SU-DHL-6 (cell line): ENCODE measurements around the gene ASTE1.

Source experiments
- H2AFZ ChIP-seq: fragments of 200-600 bp; sonication (generic); 2 replicates; pipeline ENCODE4 v1.6.1; 2014; ENCODE audit warnings: low read depth, mild to moderate bottlenecking, moderate library complexity, mixed read lengths, antibody characterized with exemption, low read length; ENCODE audit not compliant: severe bottlenecking
- H3F3A ChIP-seq: fragments of 200-600 bp; shearing (Covaris generic); 2 replicates; pipeline ENCODE4 v1.6.0; 2016; ENCODE audit warnings: antibody characterized with exemption, mild to moderate bottlenecking; ENCODE audit not compliant: insufficient read depth
- H3K27ac ChIP-seq: fragments of 200-600 bp; sonication (generic); 2 replicates; pipeline ENCODE4 v1.5.1; 2016; ENCODE audit warnings: low read depth, mild to moderate bottlenecking, low read length, moderate library complexity, mixed read lengths
- H3K27me3 ChIP-seq: fragments of 200-600 bp; sonication (generic), shearing (Covaris generic); 2 replicates; pipeline ENCODE4 v1.6.0; 2014; ENCODE audit warnings: mild to moderate bottlenecking, low read length
- H3K36me3 ChIP-seq: fragments of 200-600 bp; sonication (generic); 2 replicates; pipeline ENCODE4 v1.6.1; 2014; ENCODE audit warnings: mild to moderate bottlenecking, low read length, mixed read lengths
- H3K4me2 ChIP-seq: fragments of 300-600, 200-600 bp; shearing (Covaris generic), sonication (generic); 2 replicates; pipeline ENCODE4 v1.6.0; 2014; ENCODE audit warnings: low read length, low read depth, mild to moderate bottlenecking; ENCODE audit not compliant: poor library complexity, severe bottlenecking
- H3K4me3 ChIP-seq: fragments of 200-600 bp; sonication (generic); 2 replicates; pipeline ENCODE4 v1.5.1; 2014; ENCODE audit warnings: antibody characterized with exemption, low read length, mild to moderate bottlenecking, mixed read lengths; ENCODE audit not compliant: insufficient read depth, poor library complexity, severe bottlenecking
- H3K79me2 ChIP-seq: fragments of 200-600 bp; sonication (generic); 2 replicates; pipeline ENCODE4 v1.6.1; 2014; ENCODE audit warnings: mild to moderate bottlenecking, low read length, moderate library complexity; ENCODE audit not compliant: insufficient read depth
- H3K9ac ChIP-seq: fragments of 200-600 bp; sonication (generic); 2 replicates; pipeline ENCODE4 v1.7.0; 2014; ENCODE audit warnings: mild to moderate bottlenecking, low read length
- H3K9me2 ChIP-seq: fragments of 200-600 bp; sonication (generic); replicated peaks from 2 replicates; pipeline ENCODE4 v1.6.1; 2014; ENCODE audit warnings: low read length; ENCODE audit not compliant: insufficient read depth
- H3K9me3 ChIP-seq: fragments of 200-600 bp; sonication (generic); 2 replicates; pipeline ENCODE4 v1.6.1; 2014; ENCODE audit warnings: low read length, mixed read lengths; ENCODE audit not compliant: insufficient read depth
- H4K20me1 ChIP-seq: fragments of 200-600 bp; sonication (generic); 2 replicates; pipeline ENCODE4 v1.6.1; 2014; ENCODE audit warnings: low read depth, mild to moderate bottlenecking, antibody characterized with exemption, low read length, moderate library complexity, mixed read lengths
- EZH2phosphoT487 ChIP-seq: fragments of 200-600 bp; sonication (generic), shearing (Covaris generic); conservative IDR thresholded peaks from 2 replicates; pipeline ENCODE4 v1.6.1; 2018; ENCODE audit warnings: mild to moderate bottlenecking, antibody characterized with exemption, low read length, moderate library complexity, mixed read lengths
- TF ChIP-seq, protein P1 (sequence below): fragments of 200-600 bp; sonication (generic); IDR thresholded peaks from one replicate; pipeline ENCODE4 v1.5.1; 2017; ENCODE audit warnings: antibody characterized with exemption, mild to moderate bottlenecking, low read length, moderate library complexity; ENCODE audit not compliant: insufficient read depth, poor library complexity, severe bottlenecking

ASTE1 gene

GRCh38 chr3:131033480-131034080 is 7.0 kb upstream of the ASTE1 start:
- no peaks in the 10 kb centered on the region for H3K27me3 ChIP-seq
- no peak for TF ChIP-seq EZH2phosphoT487
- TF ChIP-seq, protein P1, sequence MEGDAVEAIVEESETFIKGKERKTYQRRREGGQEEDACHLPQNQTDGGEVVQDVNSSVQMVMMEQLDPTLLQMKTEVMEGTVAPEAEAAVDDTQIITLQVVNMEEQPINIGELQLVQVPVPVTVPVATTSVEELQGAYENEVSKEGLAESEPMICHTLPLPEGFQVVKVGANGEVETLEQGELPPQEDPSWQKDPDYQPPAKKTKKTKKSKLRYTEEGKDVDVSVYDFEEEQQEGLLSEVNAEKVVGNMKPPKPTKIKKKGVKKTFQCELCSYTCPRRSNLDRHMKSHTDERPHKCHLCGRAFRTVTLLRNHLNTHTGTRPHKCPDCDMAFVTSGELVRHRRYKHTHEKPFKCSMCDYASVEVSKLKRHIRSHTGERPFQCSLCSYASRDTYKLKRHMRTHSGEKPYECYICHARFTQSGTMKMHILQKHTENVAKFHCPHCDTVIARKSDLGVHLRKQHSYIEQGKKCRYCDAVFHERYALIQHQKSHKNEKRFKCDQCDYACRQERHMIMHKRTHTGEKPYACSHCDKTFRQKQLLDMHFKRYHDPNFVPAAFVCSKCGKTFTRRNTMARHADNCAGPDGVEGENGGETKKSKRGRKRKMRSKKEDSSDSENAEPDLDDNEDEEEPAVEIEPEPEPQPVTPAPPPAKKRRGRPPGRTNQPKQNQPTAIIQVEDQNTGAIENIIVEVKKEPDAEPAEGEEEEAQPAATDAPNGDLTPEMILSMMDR = peak; percentile 60
- H3K9ac ChIP-seq = no peak overlapping the region
- H3F3A ChIP-seq = no peaks in the 10 kb centered on the region
- H4K20me1 ChIP-seq = no peaks in the 10 kb centered on the region
- H3K36me3 ChIP-seq = no peaks in the 10 kb centered on the region
- no peak overlapping the region for H3K4me2 ChIP-seq
- H2AFZ ChIP-seq = no peak overlapping the region
- no peaks in the 10 kb centered on the region for H3K79me2 ChIP-seq
- H3K4me3 ChIP-seq = no peak overlapping the region
- no peaks in the 10 kb centered on the region for H3K9me2 ChIP-seq
- H3K27ac ChIP-seq = no peak overlapping the region
- no peaks in the 10 kb centered on the region for H3K9me3 ChIP-seq

GRCh38 chr3:131031660-131032059 is 5.0 kb upstream of the ASTE1 start:
- no peak for TF ChIP-seq EZH2phosphoT487
- TF ChIP-seq, protein P1 = no peak
- Histone ChIP-seq H3K9me3 (no peaks in the 10 kb centered on the region), H4K20me1 (no peaks in the 10 kb centered on the region), H3K79me2 (no peaks in the 10 kb centered on the region), H3K4me2 (no peak overlapping the region), H3K9me2 (no peaks in the 10 kb centered on the region), H3K27ac (no peak overlapping the region), H3K4me3 (no peak overlapping the region), H2AFZ (no peak overlapping the region), H3F3A (no peaks in the 10 kb centered on the region), H3K36me3 (no peaks in the 10 kb centered on the region), H3K27me3 (no peaks in the 10 kb centered on the region), H3K9ac (no peak overlapping the region)

DNA sequence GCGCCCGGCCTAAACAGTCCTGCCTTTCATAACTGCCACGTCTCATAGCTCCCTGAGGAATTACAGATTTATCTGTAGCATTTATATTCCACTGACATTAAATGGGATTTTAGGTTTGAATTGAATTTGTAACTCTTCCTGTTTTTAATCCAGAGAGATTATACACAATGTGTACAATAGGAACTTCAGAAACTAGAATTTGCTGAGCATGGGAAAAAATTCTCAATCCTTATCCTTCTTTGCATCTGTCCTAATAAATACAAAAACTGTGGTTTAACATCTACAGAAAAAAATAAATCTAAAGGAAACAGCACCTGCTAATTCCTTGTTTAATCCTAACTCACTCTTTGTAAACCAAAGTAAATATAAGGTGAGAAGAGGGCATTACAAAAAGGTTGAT is 2.2 kb upstream of the ASTE1 start:
- Histone ChIP-seq H3K79me2 (peaks cover 16% of the 10 kb centered on the region; the same call in 1 of the 2 replicates), H3K4me3 (no peak overlapping the region), H3F3A (no peaks in the 10 kb centered on the region), H4K20me1 (no peaks in the 10 kb centered on the region), H3K9ac (no peak overlapping the region), H3K4me2 (no peak overlapping the region), H2AFZ (no peak overlapping the region), H3K27ac (no peak overlapping the region), H3K27me3 (no peaks in the 10 kb centered on the region), H3K9me2 (no peaks in the 10 kb centered on the region), H3K9me3 (no peaks in the 10 kb centered on the region), H3K36me3 (no peaks in the 10 kb centered on the region)
- TF ChIP-seq EZH2phosphoT487 = no peak
- TF ChIP-seq, protein P1 = no peak
